ENCODE results near the gene ACOT2. TPM values are rescaled to one million over a fixed set of nuclear protein-coding genes. Genes with fewer than 3 reads are reported as not detected.

The ACOT2 gene
- polyA plus RNA-seq, 2 of the 4 experiments (the other 2 are of a cell fraction) = 61.6 to 64.8 TPM

GRCh38 chr14:73591690-73592449 lies 22.9 kb downstream of the ACOT2 start, which contains the start of gene ACOT4:
Gene ACOT4 (plus strand): TSS chr14:73591873. CDS start chr14:73591960, 87 bp downstream.
- DNase-seq (ENCODE audit: low read depth in 1 of 2, low spot score in 1 of 2) (peak; percentile 49 to 62), ATAC-seq (peak; percentile 90 to 91), FAIRE-seq (no peak)
- no peaks in the 10 kb centered on the region for H3K4me1 ChIP-seq
- 19% methylated on average over 21 of the region's 89 CpGs for WGBS (ENCODE audit: missing lambda C conversion rate)
- H3K9me3 ChIP-seq = no peaks in the 10 kb centered on the region
- H3K4me2 ChIP-seq = peak within 1 kb of the TSS; percentile 60
- ChIA-PET CTCF (interaction anchor here (0.7 to 1.6 kb wide), 10 partner anchors 11 to 83 kb away, joined by 3 to 6 read pairs (median 3); partner anchors contain the start of genes ACOT1 and ACOT6), POLR2A (interaction anchor here (0.9 to 1.2 kb wide), 4 partner anchors 21 to 101 kb away, joined by 3 to 8 read pairs (median 4); partner anchors contain the start of genes ACOT2, ACOT6 and RIOX1)
- H3K27ac ChIP-seq = peak within 1 kb of the TSS; percentile 73 to 85
- peak within 1 kb of the TSS; percentile 55 for H3K4me3 ChIP-seq
- TF ChIP-seq PHF8 (IDR thresholded peaks at IDR 0.05; ENCODE audit: borderline replicate concordance, low read depth) (0 out of 2 replicates have a peak, but pooled peaks have one; percentile 16), KDM1A (IDR thresholded peaks at IDR 0.05; ENCODE audit: low read depth) (no peak), HOXB5 (CRISPR knock-in tag; IDR thresholded peaks at IDR 0.05) (no peak), MYC (IDR thresholded peaks at IDR 0.05; ENCODE audit: borderline replicate concordance, low read length) (no peak), NPAS2 (CRISPR knock-in tag; IDR thresholded peaks at IDR 0.05; ENCODE audit: borderline replicate concordance) (no peak), EHMT2 (IDR thresholded peaks at IDR 0.05; ENCODE audit: low read depth) (no peak), TP53 (CRISPR knock-in tag; IDR thresholded peaks at IDR 0.05) (no peak), ZNF302 (CRISPR knock-in tag; IDR thresholded peaks at IDR 0.05) (no peak), ATOH8 (CRISPR knock-in tag; IDR thresholded peaks at IDR 0.05; ENCODE audit: low read depth) (no peak), PBX3 (IDR thresholded peaks at IDR 0.05) (no peak), CEBPB (IDR thresholded peaks at IDR 0.05) (no peak), FOSB (CRISPR knock-in tag; IDR thresholded peaks at IDR 0.05) (no peak), USF2 (IDR thresholded peaks at IDR 0.05) (no peak), MAFK (IDR thresholded peaks at IDR 0.05; ENCODE audit: partially characterized antibody) (no peak), FOSL2 (IDR thresholded peaks at IDR 0.05) (no peak), FOSL2 (CRISPR knock-in tag; IDR thresholded peaks at IDR 0.05) (no peak), SREBF2 (IDR thresholded peaks at IDR 0.05) (no peak), NFE2L2 (conservative IDR thresholded peaks at IDR 0.05; ENCODE audit: low read length) (no peak), JUN (IDR thresholded peaks at IDR 0.05) (peak in 1 of 2 experiments; percentile 50; a peak in 2 of 5 replicates), CBX2 (IDR thresholded peaks at IDR 0.05; ENCODE audit: borderline replicate concordance, low read depth) (no peak), ESRRA (IDR thresholded peaks at IDR 0.05; ENCODE audit: borderline replicate concordance, low read length) (no peak), ZFP36 (IDR thresholded peaks at IDR 0.05; ENCODE audit: borderline replicate concordance, partially characterized antibody) (no peak), BCL3 (IDR thresholded peaks at IDR 0.05) (no peak), KDM5A (IDR thresholded peaks at IDR 0.05) (no peak), RAD21 (conservative IDR thresholded peaks at IDR 0.05 in 1 of 2, IDR thresholded peaks at IDR 0.05 in 1 of 2) (no peak), RARB (CRISPR knock-in tag; IDR thresholded peaks at IDR 0.05) (no peak), EHF (CRISPR knock-in tag; IDR thresholded peaks at IDR 0.05) (no peak), HMGXB4 (CRISPR knock-in tag; IDR thresholded peaks at IDR 0.05; ENCODE audit: borderline replicate concordance) (no peak; the same call in 1 of the 2 replicates), FOXS1 (CRISPR knock-in tag; IDR thresholded peaks at IDR 0.05) (no peak), RCOR1 (IDR thresholded peaks at IDR 0.05; ENCODE audit: low read depth, low read length) (no peak), RNF2 (IDR thresholded peaks at IDR 0.05; ENCODE audit: borderline replicate concordance, low read depth) (no peak), HEYL (CRISPR knock-in tag; IDR thresholded peaks at IDR 0.05) (no peak), EP300 (IDR thresholded peaks at IDR 0.05) (no peak), GATA3 (IDR thresholded peaks at IDR 0.05; ENCODE audit: borderline replicate concordance) (no peak), NR3C1 (IDR thresholded peaks at IDR 0.05) (no peak), MAX (IDR thresholded peaks at IDR 0.05) (peak; percentile 78)

All from A549 (cell line).